HL-60 (cell line): Measurements from ENCODE around the gene ATP8A1.

Experiments used
- CTCF ChIP-seq: IDR thresholded peaks from one replicate; pipeline ENCODE4 v1.5.1; 2011; ENCODE audit warnings: low read length, control low read depth, inconsistent platforms; ENCODE audit not compliant: insufficient read depth
- POLR2AphosphoS5 ChIP-seq: IDR thresholded peaks from 2 replicates; pipeline ENCODE4 v1.6.1; 2012; ENCODE audit warnings: low read depth

GRCh38 chr4:42638993-42639392 lies 17.9 kb downstream of the ATP8A1 start:
- TF ChIP-seq POLR2AphosphoS5: no peak
- no peak for TF ChIP-seq CTCF
